Measurements from ENCODE around the gene LTBR. TPM values are rescaled to one million over a fixed set of nuclear protein-coding genes. Genes with fewer than 3 reads are reported as not detected.

The LTBR gene
- total RNA-seq, 2 donors from 2014 or later: 63.6 to 72.1 TPM

- Histone ChIP-seq H3K36me3 (no peaks in the 10 kb centered on the region), H3K4me3 (no peak overlapping the region), H3K27ac (no peak overlapping the region), H3K9me3 (no peaks in the 10 kb centered on the region), H3K4me1 (peaks cover 0 to 34% of the 10 kb centered on the region in 2 donors), H3K27me3 (no peaks in the 10 kb centered on the region)
- TF ChIP-seq, protein P1, sequence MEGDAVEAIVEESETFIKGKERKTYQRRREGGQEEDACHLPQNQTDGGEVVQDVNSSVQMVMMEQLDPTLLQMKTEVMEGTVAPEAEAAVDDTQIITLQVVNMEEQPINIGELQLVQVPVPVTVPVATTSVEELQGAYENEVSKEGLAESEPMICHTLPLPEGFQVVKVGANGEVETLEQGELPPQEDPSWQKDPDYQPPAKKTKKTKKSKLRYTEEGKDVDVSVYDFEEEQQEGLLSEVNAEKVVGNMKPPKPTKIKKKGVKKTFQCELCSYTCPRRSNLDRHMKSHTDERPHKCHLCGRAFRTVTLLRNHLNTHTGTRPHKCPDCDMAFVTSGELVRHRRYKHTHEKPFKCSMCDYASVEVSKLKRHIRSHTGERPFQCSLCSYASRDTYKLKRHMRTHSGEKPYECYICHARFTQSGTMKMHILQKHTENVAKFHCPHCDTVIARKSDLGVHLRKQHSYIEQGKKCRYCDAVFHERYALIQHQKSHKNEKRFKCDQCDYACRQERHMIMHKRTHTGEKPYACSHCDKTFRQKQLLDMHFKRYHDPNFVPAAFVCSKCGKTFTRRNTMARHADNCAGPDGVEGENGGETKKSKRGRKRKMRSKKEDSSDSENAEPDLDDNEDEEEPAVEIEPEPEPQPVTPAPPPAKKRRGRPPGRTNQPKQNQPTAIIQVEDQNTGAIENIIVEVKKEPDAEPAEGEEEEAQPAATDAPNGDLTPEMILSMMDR (IDR thresholded peaks at IDR 0.05): no peak
- no peak for DNase-seq (ENCODE audit: low spot score)
Measured at GRCh38 chr12:6374028-6374785, 9.8 kb upstream of the LTBR start.

DNA sequence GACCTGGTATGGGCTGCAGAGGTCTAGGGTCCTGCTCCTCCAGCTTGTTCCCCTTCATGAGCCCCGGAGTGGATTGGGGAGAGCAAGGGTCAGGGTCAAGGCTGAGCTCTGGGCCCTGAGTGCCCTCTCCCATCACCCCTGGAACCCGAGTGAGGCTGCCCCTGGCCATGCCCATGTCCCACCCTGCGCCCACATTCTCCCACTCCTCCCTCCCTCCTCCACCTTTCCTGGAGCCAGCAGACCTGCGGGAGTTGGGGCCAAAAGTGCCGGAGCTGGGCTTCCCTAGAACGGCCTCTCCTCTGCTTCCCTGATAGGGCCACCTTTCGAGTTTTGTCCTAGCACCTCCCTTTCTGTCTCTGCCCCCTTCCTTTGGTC lies 9.2 kb upstream of the LTBR start:
- Histone ChIP-seq H3K4me3 (no peak overlapping the region), H3K36me3 (no peaks in the 10 kb centered on the region), H3K4me1 (peaks cover 0 to 34% of the 10 kb centered on the region in 2 donors), H3K27me3 (no peaks in the 10 kb centered on the region), H3K9me3 (no peaks in the 10 kb centered on the region), H3K27ac (no peak overlapping the region)
- no peak for DNase-seq (ENCODE audit: low spot score)
- TF ChIP-seq, protein P1 (IDR thresholded peaks at IDR 0.05): no peak

GRCh38 chr12:6375269-6376078 lies 8.5 kb upstream of the LTBR start, which contains the start of gene SCNN1A:
Gene SCNN1A, minus strand, starts transcription at chr12:6375563. Its CDS starts 780 bp downstream, at chr12:6374783.
- peak within 1 kb of the TSS in 1 of 2 donors; percentile 9 for H3K27ac ChIP-seq
- no peaks in the 10 kb centered on the region for H3K36me3 ChIP-seq
- H3K4me3 ChIP-seq: no peak within 1 kb of the TSS
- no peak for DNase-seq (ENCODE audit: low spot score)
- H3K4me1 ChIP-seq: peaks cover 0 to 34% of the 10 kb centered on the region in 2 donors
- H3K27me3 ChIP-seq: no peaks in the 10 kb centered on the region
- TF ChIP-seq, protein P1 (IDR thresholded peaks at IDR 0.05): no peak
- H3K9me3 ChIP-seq: no peaks in the 10 kb centered on the region

DNA sequence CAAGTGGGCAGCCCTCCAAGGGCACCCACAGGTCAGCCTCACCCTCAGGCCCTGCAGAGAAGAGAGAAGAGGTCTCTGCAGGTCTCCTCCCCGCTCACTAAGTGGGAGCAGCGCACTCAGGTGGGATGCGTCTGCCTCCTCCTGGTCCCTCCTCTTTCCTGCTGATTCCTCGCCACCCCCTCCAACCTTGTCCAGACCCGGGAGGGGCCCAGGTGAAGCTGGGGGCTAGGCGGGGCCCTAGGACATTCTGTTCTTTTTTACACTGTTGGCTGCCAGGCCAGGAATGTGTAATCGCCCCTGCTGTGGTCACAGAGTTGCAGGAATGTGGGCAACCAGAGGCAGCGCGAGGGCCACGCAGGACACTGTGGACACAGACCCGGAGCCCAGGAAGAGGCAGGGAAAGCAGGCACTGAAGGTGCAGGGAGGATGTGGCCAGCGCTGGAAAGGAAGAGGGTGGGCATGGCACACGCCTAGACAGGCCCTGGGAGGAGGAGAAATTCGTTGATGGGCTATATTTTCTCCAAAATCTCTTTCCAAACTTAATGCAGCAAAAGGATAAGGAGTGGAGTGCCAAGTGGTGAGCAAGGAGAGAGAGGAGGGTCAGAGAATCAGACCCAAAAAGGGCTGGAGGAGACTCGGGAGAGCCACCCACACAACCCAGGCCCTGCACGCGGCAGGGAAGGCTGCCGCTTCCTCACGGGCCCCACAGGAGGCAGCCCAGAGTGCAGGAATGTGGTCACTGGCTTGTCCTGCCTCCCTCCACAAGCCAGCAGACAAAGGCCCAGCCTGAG lies 7.7 kb upstream of the LTBR start:
- no peak overlapping the region for H3K4me3 ChIP-seq
- peak overlapping the region in 1 of 2 donors; percentile 9 for H3K27ac ChIP-seq
- H3K4me1 ChIP-seq: peaks cover 0 to 34% of the 10 kb centered on the region in 2 donors
- peak; percentile 71 for DNase-seq (ENCODE audit: low spot score)
- TF ChIP-seq, protein P1 (IDR thresholded peaks at IDR 0.05): peak in 1 of 2 donors; percentile 35
- H3K9me3 ChIP-seq: no peaks in the 10 kb centered on the region
- H3K27me3 ChIP-seq: no peaks in the 10 kb centered on the region
- H3K36me3 ChIP-seq: no peaks in the 10 kb centered on the region

GRCh38 chr12:6376870-6377666 lies 6.9 kb upstream of the LTBR start:
- Histone ChIP-seq H3K4me1 (peaks cover 0 to 33% of the 10 kb centered on the region in 2 donors), H3K27me3 (no peaks in the 10 kb centered on the region), H3K27ac (peak overlapping the region in 1 of 2 donors; percentile 9), H3K36me3 (no peaks in the 10 kb centered on the region), H3K9me3 (no peaks in the 10 kb centered on the region), H3K4me3 (no peak overlapping the region)
- no peak for DNase-seq (ENCODE audit: low spot score)
- TF ChIP-seq, protein P1 (IDR thresholded peaks at IDR 0.05): no peak

Data from right atrium auricular region (tissue), 2 donors.